ENCODE measurements around the gene MAP4K2.
A peak's percentile ranks its signal among the peaks of the same experiment; 100 is the strongest.
"Not testable (repeated sequence)": the region's sequence is repeated elsewhere in the genome, so short reads cannot be mapped to it uniquely, and the experiment has no call there.

The MAP4K2 gene

DNA sequence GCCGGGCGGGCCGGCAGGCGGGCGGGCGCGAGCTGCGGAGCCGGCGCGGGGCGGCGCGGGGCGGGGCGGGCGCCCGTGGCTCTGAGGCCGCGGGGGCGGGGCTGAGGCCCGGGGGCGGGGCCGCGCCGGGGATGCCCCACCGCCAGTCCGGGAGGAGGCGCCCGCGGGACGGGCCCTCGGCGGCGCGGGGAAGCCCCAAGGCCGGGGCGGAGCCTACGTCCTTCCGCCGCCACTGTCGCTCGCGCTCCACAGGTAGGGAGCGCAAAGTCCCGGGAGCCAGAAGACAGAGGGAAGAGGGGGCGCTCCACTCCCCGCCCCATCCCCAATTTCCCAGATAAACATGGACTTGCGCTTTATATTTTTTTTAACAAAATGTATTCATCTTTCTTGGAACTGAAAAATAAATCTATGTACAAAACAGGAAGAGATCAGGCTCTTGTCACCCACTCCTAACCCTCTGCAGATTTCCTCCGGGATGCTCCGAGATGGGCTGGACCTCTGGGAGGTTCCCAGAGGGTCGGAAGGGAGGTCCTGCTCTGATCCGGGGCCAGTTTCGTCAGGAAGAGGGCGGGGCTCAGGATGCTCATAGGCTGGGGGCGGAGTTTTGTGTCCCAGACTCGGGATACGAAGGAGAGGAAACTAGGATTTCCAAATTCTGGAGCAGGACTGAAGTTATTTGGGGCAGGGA, at the start of gene MAP4K2:
MAP4K2 (minus strand) TSS at position 57 of the 688 bp plus-strand sequence. CDS start 65 bp downstream, outside the sequence.
- DNase-seq = peak; percentile 89 to 91

DNA sequence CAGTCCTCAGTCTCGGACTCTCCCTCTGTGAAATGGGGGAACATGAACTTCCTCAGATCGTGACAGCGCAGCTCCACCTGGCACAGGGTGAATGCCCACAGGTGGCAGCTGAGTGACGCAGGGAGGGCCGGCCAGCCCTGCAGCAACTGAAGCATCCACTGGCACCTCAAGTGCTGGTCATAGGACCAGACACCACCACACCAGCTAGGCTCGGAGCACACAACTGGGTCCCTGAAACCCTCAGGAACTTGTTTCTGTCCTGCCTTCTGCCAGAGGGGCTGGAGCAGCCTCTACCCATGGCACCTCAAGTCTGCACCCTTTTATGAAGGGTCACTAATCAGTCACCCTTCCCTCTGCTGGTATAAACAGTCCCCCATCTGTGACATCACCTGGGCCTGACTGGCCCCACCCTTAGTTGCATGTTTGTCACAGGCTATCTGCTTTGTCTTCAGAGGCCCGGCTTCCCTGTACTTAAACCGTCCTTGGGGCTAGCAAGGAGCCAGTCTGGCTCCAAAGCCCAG, 48.9 kb upstream of the MAP4K2 start:
- DNase-seq = peak in 1 of 2 donors; percentile 71

DNA sequence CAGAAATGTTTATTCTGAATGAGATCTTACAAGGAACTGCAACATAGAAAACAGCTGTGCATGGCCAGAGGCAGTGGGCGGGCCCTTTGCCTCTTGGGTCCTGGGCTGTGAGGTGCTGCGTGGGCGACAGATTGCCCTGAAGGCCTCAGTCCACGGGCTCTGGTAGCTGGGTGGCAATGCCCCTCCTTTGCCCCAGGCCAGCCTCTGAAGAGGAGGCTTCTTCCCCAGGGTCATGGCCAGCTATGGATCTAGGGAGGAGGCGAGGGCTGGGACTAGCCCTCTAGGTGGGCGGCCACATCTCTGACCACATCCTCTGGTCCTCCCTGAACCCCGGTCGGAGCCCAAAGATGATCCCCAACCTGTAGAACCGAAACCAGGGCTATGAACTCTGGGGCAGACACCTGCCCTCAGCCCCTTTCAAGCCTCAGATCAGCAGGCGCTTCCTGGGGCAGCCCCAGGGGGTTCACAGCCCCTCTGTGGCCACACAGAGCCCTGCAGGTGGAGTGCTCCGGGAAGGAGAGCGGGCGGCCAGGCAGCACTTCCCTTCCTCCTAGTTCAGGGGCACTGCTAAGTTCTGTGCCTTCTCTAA, 48.1 kb upstream of the MAP4K2 start:
- peak; percentile 74 to 81 for DNase-seq

DNA sequence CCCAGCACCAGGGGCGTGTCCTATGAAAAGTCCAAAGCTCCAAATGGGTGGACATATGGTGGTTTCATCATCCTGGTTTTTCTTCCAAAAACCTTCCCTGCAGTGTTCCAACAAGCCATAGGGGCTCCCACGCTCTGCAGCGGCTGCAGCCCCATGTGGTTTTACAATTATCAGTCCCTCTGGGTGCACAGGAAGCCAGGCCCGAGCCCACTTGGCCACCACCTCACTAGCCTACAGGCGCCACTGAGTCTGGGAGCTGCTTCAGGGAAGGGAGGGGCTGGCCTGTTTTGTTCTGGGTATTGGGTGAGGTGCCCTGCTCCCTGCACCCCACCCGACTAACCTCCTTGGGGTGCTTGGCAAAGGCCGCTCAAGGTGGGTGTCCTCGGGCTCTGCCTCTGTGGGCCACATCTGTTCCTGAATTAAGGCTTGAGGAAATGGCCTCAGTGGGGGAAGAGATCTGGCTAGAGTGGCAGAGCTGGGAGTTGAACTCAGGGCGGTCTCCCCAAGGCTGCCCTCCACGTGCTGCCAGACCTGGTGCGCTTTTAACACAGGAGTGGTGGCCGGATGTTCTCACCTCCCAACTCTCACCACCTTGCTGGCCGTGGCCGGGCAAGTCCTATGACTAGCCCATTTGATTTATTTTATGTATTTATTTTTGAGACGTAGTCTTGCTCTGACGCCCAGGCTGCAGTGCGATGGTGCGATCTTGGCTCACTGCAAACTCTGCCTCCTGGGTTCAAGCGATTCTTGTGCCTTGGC, 46.8 kb upstream of the MAP4K2 start:
- no peak for DNase-seq

DNA sequence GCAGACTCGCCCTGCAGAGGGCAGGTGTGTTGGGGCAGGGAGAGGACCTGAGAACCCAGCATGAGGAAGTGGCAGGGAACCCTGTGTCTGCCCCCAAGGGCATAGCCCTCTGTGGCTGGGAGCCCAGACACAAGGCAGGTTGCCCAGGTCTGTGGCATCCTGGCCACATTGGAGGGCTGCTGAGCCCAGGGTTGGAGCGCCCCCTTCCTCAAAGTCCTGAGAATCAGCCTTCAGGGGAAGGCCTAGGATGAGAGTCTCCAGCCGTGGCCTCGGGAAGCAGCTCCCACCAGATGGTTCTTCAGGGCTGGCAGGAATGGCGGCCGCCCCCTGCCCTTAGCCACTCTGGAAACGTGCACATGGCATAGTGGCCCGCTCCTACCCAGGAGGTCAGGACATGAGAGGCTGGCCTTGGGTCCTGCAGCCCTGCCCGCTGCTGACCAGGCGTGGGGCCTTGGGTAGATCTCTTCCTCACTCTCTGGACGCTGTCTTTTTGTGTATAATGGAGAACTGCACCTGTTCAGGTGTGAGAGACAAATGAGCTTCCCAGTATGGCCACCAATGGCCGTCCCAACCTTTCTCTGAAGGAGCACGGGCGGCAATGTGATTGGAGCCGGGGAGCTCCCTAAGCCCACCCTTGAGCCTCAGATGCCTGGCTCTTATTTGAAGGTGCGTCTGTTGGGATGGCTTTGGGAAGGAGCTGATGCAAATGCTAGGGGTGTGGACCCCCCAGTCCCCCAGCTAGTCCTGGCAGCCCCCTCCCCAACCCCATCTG, 46.0 kb upstream of the MAP4K2 start:
- peak in 1 of 2 donors; percentile 69 for DNase-seq

DNA sequence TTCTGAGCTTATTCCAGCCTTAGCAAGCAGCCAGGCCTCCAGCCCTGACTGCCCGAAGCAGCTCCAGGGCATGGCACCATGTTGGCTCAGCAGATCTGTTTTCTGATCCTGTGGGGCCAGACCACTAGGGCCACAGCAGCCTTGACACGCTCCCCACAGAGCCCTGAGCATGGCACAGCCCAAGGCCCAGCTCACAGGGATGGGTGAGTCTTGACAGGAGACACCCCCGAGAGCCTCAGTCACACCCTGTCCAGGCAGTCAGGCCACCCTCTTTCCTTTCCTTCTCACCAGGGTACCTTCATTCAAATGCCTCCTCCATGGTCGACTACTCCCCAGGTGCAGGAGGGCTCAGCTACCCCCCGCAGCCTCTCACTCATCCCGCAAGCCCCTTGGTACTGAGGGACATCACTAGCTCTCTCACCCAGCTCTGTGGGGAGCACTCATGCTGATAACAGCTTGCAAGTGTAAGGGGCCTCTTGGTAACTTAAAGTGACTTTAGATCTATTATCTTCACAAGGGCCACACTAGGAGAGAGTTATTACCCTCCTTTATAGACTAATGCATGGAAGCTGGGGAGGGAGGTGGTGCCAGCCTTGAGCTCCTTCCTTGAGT, 45.3 kb upstream of the MAP4K2 start:
- DNase-seq = no peak

DNA sequence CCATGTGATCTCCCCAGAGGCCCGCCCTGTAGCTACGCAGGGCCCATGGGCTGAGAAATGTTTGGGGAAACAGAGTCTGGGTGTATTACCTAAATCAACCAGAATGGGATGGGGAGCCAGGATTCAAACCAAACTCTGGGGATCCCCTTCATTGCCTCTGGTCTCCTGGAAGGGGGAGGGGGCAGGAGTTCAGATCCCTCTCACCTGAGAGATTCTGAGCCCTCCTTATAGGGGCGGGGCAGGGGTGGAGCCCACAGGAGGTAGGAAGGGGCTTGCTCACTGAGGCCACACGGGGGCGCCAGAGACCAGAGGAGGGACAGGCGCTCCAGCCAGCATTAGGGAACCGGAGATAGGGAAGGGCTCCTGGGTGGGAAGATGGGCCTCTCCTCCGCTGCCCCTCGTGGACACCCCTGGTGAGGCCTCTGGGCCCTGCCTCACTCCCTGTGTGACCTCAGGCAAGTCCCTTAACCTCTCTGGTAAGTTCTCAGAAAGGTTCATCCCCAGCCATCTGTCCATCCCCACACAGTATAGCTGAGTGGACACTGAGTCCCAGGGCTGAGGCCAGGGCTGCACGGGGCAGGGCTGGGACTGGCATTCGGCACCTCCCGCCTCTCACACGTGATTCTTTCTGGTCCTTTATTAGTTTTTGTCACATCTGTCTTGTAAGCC, 44.1 kb upstream of the MAP4K2 start:
- DNase-seq = peak; percentile 89 to 90

DNA sequence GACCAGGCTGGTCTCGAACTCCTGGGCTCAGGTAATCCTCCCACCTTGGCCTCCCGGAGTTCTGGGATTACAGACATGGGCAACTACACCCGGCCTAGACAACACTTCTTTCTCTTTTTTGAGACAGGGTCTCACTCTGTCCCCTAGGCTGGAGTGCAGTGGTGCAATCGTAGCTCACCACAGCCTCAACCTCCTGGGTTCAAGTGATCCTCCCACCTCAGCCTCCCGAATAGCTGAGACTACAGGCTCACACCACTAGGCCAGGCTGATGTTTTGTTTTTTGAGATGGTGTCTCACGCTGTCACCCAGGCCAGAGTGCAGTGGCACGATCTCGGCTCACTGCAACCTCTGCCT, 42.7 kb upstream of the MAP4K2 start:
- DNase-seq = not testable (repeated sequence)

DNA sequence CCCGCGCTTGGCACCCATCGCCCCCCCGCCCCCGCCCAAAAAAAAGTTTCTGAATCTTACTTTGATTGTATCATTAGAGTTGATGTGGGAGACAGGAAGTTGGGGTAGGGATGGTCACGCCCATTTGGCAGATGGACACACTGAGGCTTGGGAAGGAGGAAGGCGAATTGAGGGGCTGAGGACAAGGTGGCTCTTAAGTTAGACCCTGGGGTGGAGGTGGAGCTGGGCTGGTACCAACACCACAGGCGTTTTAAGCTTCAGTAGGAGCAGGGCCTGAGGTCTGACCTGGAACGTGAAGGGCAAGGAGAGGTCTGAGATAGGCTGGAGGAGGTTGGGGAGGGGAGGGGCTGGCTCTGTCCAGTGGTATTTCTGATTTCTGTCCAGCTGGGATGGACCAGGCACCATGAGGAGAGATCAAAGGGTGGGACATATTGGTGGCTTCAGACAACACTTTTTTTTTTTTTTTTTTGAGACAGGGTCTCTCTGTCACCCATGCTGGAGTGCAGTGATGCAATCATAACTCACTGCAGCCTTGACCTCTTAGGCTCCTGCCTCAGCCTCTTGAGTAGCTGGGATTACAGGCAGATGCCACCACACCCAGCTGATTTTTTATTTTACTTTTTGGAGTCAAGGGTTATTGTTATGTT, 42.2 kb upstream of the MAP4K2 start:
- no peak for DNase-seq

DNA sequence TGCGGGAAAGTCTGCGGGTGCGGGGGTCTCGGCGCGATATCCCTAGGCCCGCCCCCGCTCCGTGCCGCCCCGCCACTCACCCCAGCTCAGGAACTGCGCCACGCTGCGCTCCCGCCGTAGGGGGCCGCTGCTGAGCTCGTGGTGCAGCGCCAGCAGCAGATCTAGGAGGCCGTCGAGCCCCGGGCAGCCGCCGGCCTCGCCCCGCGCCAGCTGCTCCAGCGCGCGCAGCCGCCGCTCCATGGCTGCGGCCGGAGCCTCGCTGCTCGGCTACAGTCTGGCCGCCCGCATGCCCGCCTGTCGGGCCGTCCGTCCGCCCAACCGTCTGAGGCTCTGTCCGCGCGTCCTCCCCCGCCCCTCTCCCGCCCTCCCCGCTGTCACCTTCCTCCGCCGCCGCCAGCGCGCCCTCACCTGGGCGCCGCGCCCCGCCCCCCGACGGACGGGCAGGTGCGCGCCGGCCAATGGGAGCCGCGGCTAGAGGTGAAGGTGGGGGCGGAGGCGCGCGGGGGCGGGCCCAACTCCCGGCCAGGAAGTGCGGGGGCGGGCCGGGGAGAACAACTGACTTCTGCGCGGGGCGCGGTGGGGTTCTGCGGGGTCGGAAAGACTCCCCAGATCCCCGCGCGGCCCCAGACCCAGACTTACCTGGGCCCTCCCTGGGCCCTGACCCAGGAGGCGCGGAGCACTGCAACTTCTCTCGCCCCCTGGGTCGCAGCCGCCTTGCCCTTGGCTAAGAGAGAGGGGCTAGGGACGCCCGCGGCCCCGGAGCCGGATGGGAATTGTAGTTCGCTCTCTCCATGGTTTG, 41.5 kb upstream of the MAP4K2 start, which contains the start of gene CDC42BPG:
CDC42BPG (minus strand) TSS at position 324 of the 799 bp plus-strand sequence; CDS start at position 240, 84 bp downstream.
- peak; percentile 82 for DNase-seq

DNA sequence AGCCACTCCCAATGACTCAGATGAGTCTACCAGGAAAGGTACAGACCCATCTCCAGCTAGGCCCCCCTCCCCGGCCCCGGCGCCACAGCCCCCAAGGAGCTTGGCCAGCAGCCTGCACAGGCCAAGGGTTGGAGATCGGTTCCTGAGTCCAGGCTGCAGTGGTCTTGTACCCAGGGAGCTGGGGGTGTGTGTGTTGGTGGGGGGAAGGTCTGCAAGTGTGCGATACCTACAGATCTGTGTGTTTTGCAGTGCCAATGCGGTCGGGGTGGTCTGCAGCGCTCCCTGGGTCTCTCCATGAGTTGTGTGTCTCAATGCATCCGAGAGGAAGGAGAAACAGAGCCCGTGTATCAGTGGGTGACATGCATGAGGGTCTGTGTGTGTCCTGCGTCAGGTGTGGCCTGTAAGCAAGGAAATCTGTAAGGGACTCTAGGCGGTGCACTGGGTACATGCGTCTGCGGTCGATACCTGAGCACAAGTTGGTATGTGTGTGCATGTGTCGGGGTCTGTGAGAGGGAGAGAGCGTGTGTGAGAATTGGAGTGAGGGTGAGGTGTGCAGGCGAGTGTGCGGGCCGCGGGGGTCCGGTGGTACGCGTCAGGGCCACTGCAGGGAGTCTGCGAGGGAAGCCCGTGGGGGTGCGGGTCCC, 40.8 kb upstream of the MAP4K2 start:
- DNase-seq = no peak

DNA sequence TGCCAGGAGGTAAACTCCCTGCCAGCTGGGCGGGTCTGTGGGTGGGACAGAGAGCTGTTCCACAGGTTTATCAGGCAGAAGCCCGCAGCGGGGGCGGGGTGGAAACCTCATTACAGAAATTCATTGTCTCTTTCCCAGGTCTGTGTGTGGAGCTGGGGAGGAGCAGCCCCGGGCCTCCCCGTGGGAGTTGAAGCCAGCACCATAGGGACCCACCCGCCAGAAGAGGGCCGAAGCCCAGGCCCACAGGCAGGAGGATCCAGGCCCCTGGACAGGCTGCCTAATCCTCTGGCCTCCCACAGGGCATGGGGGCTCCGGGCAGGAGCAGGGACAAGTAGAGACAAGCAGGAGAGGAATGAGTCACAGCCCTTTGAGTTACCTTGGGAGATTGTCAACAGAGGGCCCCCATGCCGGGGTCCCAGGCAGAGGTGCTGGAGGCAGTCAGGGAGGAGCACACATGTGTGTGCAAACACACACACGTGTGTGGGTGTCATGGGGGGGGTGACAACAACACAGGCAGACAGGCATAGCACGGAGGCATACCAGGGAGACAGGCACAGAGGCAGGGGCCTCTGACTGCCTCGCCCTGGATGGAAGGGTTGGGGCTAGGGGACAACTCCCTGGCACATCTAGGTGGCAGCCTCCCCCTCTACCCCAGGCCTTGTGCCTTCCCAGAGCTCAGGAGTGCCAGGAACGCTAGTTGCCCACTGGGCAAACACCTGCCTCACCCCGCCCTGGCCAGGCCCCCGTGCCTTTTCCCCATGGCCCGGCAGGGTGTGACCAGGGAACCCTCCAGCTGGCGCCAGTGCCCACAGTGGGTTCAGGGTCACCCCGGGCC, 40.1 kb upstream of the MAP4K2 start:
- no peak for DNase-seq

DNA sequence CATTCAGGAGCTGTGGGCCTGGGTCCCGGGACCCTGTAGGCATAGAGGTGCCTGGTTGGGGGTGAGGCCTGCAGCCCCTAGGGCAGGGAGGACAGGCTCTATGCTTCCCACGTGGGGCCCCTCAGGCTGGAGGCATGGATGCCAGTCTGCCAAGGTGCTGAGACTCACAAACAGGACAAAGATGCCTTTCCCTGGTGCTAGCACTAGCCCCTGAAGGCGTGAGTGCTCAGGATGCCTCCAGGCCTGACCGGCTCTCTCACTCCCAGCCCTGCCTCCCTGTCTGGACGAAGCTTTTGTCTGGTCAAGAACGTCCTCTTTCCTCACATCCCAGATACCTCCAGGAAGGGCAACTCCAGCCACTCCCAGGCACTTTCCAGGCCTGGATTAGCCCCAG, 39.3 kb upstream of the MAP4K2 start:
- no peak for DNase-seq

DNA sequence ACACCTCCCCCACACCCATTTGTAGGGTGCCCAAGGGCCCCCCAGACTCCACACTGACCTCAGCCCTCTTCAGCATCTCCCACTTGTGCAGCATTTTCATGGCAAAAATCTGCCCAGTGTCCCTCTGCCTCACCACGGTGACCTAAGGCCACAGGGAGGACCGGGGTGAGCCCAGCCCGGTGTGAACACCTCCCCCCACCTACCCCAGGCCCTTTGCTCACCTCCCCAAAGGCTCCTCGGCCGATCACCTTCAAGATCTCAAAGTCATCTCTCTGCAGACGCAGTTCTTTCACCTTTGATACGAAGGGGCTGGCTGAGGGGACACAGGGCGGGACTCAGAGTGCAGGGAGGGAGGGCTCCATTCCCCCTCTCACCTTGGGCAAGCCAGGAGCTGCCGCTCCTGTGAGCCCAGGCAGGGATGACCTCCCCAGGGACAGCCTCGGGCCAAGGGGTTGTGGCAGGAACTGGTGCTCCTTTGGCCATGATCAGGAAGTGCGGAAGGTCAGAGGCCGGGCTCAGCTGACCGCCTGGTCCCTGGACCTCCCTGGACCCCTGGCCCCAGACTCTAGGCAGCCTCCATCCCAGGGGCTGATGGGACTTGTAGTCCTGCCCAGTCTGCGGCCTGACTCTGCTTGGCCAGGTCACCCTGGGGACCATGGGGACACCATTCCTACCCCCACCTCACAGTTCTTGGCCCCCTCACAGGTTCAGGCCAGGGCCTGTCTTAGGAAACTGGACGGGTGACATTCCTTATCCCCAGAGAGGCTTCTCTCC, 38.8 kb upstream of the MAP4K2 start:
- no peak for DNase-seq

DNA sequence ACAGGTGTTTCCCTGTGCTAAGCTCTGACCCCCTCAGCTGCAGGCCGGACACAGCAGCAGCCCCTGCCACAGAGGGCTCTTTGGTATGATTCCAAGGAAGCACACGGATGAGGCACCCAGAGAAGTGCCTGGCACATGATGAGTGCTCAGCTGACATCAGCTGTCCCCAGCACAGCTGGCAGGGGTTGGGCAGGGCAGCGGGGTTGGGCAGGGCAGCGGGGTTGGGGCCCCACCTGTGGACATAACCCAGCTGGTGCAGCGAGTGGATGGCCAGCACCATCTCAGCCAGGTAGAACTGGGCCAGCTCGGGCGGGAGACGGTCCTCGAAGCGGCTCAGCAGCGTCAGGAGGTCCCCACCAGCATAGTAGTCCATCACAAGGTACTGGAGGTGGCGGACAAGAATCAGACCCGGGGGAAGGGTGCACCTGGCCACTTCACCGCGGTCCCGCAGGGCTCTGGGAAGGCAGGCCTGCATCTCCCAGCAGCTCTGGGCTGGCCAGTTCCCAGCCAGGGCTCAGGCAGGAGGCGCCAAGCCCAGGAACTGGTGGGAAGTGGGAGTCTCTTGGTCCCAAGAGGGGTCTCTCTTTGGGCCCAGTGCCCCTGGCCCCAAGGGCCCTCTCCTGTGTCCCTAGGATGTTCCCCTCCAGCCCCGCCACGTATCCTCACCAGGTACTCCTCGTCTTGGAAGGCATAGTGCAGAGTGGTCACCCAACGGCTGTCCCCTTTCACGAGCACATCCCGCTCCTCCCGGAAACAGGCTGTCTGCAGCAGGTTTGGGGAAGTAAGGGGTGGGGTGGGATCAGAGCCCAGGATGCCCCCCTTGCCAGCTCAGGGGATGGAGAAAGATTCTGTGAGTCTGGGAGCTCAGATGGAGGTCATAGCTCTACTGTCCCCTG, 37.1 kb upstream of the MAP4K2 start:
- DNase-seq = no peak

DNA sequence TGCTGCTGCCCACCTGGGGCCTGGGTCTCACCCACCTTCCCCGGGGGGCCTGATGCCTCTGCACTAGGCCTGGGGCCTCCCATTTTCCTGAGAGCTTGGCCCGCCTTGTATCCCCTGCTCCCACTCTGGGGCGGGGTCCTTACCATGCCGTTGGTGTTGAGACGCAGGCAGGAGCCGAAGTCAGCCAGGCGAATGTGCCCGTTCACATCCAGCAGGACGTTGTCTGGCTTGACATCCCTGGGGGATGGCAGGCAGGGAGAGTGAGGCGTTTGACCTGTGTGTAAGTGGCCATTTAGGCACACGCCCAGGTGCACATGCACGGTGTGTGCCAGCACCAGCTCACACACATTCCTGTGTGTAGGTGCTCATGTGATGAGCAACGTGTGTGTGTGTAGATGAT, 36.3 kb upstream of the MAP4K2 start:
- DNase-seq = no peak
